IPS-NIHi11 (cell line): ENCODE measurements around the gene BAHD1.

ENCODE experiments used
- DNase-seq: peaks from one replicate; pipeline ENCODE4 v3.0.0; 2012; ENCODE audit warnings: mixed read lengths, low spot score

Gene BAHD1

GRCh38 chr15:40440743-40441564 lies at the start of gene BAHD1:
TSS of gene BAHD1 (plus strand) at chr15:40440953. CDS start at chr15:40458465, 17,512 bp downstream.
- peak; percentile 99 for DNase-seq

- DNase-seq = no peak
Measured at GRCh38 chr15:40392986-40393948, 47.5 kb upstream of the BAHD1 start.

- no peak for DNase-seq
Measured at GRCh38 chr15:40397688-40398412, 42.9 kb upstream of the BAHD1 start.

GRCh38 chr15:40398413-40398873 lies 42.3 kb upstream of the BAHD1 start:
- no peak for DNase-seq

GRCh38 chr15:40399370-40399769 lies 41.4 kb upstream of the BAHD1 start:
- no peak for DNase-seq

- DNase-seq = peak; percentile 100
Measured at GRCh38 chr15:40405501-40406381, 35.0 kb upstream of the BAHD1 start, which contains the start of gene IVD. TSS of gene IVD (plus strand) at chr15:40405795. CDS start at chr15:40405828, 33 bp downstream.

- DNase-seq = no peak
Measured at GRCh38 chr15:40407330-40407990, 33.3 kb upstream of the BAHD1 start.

GRCh38 chr15:40409366-40409765 lies 31.4 kb upstream of the BAHD1 start:
- no peak for DNase-seq

GRCh38 chr15:40410476-40410875 lies 30.3 kb upstream of the BAHD1 start:
- no peak for DNase-seq

- DNase-seq = no peak
Measured at GRCh38 chr15:40412095-40412759, 28.5 kb upstream of the BAHD1 start.

GRCh38 chr15:40413036-40413435 lies 27.7 kb upstream of the BAHD1 start:
- no peak for DNase-seq

GRCh38 chr15:40414816-40415215 lies 25.9 kb upstream of the BAHD1 start:
- no peak for DNase-seq

GRCh38 chr15:40415226-40415625 lies 25.5 kb upstream of the BAHD1 start:
- DNase-seq = no peak

GRCh38 chr15:40416056-40416455 lies 24.7 kb upstream of the BAHD1 start:
- no peak for DNase-seq

GRCh38 chr15:40418126-40418525 lies 22.6 kb upstream of the BAHD1 start:
- no peak for DNase-seq

GRCh38 chr15:40420071-40420713 lies 20.6 kb upstream of the BAHD1 start:
- DNase-seq = no peak

- no peak for DNase-seq
Measured at GRCh38 chr15:40420793-40421192, 20.0 kb upstream of the BAHD1 start.

- DNase-seq = peak; percentile 92
Measured at GRCh38 chr15:40421246-40422157, 19.3 kb upstream of the BAHD1 start.
